K562 (cell line): ENCODE measurements around the gene OR5K2. TPM values are rescaled to one million over a fixed set of nuclear protein-coding genes. Genes with fewer than 3 reads are reported as not detected.

Source experiments
- C11orf30 ChIP-seq: fragments of 450-650 bp; IDR thresholded peaks from 2 replicates; pipeline ENCODE4 v1.6.1; 2016; ENCODE audit warnings: low read depth, mild to moderate bottlenecking
- EP400 ChIP-seq: fragments of 450-650 bp; IDR thresholded peaks from 2 replicates; pipeline ENCODE4 v1.6.1; 2017; ENCODE audit warnings: antibody characterized with exemption, mild to moderate bottlenecking, moderate library complexity
- ERF ChIP-seq: fragments of 450-650 bp; formaldehyde crosslinking; IDR thresholded peaks from 2 replicates; pipeline ENCODE4 v1.4.0; 2020; ENCODE audit warnings: mild to moderate bottlenecking, mixed read lengths
- KAT2B ChIP-seq: IDR thresholded peaks from one replicate; pipeline ENCODE4 v1.6.1; 2012; ENCODE audit warnings: low read depth, mild to moderate bottlenecking, control low read depth, inconsistent platforms, low read length, moderate library complexity
- NFRKB ChIP-seq: fragments of 450-650 bp; IDR thresholded peaks from 2 replicates; pipeline ENCODE4 v1.6.1; 2016; ENCODE audit warnings: low read depth
- RBM25 ChIP-seq: fragments of 200-400 bp; formaldehyde crosslinking; IDR thresholded peaks from 2 replicates; pipeline ENCODE4 v1.6.1; 2018; ENCODE audit warnings: low read length, low read depth, moderate library complexity; ENCODE audit not compliant: severe bottlenecking
- SMARCE1 ChIP-seq: fragments of 450-650 bp; IDR thresholded peaks from 2 replicates; pipeline ENCODE4 v1.7.1; 2016; ENCODE audit warnings: mild to moderate bottlenecking
- XRCC4 ChIP-seq: IDR thresholded peaks from one replicate; pipeline ENCODE4 v1.6.1; 2011; ENCODE audit not compliant: insufficient read depth, insufficient read length; ENCODE audit errors: extremely low read depth
- ZBTB40 ChIP-seq, 2 experiments: fragments of 450-650 bp in 1 of 2; sonication (generic) in 1 of 2; formaldehyde crosslinking in 1 of 2; IDR thresholded peaks; 2 replicates each; pipeline versions ENCODE4 v1.7.1 to v1.9.0; 2016 to 2022; ENCODE audit warnings: inconsistent platforms in 1 of 2, mild to moderate bottlenecking in 1 of 2, missing genetic modification reagents in 1 of 2
- ZBTB8A ChIP-seq: fragments of 450-650 bp; IDR thresholded peaks from 2 replicates; pipeline ENCODE4 v1.6.1; 2018; ENCODE audit warnings: mild to moderate bottlenecking, moderate library complexity; ENCODE audit not compliant: partially characterized antibody
- ZNF224 ChIP-seq: sonication (generic); formaldehyde crosslinking; IDR thresholded peaks from 2 replicates; pipeline ENCODE4 v1.8.0; 2022; ENCODE audit warnings: mild to moderate bottlenecking, missing genetic modification reagents
- ZNF395 ChIP-seq: fragments of 200-800 bp; sonication (Bioruptor generic); IDR thresholded peaks from 2 replicates; pipeline ENCODE4 v1.6.1; 2017; ENCODE audit warnings: missing genetic modification characterization, missing compliant biosample characterization
- polyA plus RNA-seq, 8 experiments: library from polyadenylated mRNA; depleted of rRNA in 4 of 8; stranded (reverse) in 5 of 8; unstranded in 3 of 8; fragments of >200 nt; fragmentation: Nextera tagmentation in 2 of 8; fragmentation: Illumina TruSeq in 1 of 8; extraction: Ambion mirVana in 2 of 8; extraction: Trizol in 1 of 8; gene quantifications; 2 replicates each; pipeline versions ENCODE4 v1.2.1 to v1.2.3, GENCODE V29; 2011 to 2014; ENCODE audit warnings: inconsistent platforms in 1 of 8, missing spikeins in 1 of 8
- total RNA-seq, 7 experiments: library from RNA; depleted of rRNA in 6 of 7; stranded (reverse); fragments of >200 nt in 6 of 7; fragmentation: Illumina TruSeq in 2 of 7; extraction: Trizol in 2 of 7; gene quantifications; 2 replicates each; pipeline versions ENCODE4 v1.2.1 to v1.2.3, GENCODE V29; 2011 to 2021; ENCODE audit warnings: low replicate concordance in 1 of 7
- TF ChIP-seq, protein P1 (sequence below): fragments of 150-350 bp; IDR thresholded peaks from 2 replicates; pipeline ENCODE4 v1.6.1; 2014; ENCODE audit warnings: low read depth, mild to moderate bottlenecking, low read length, borderline replicate concordance

The OR5K2 gene
- total and polyA plus RNA-seq, 9 of the 15 experiments (the other 6 are each of a cell fraction or from before 2014, with no cell fraction given): not detected

DNA sequence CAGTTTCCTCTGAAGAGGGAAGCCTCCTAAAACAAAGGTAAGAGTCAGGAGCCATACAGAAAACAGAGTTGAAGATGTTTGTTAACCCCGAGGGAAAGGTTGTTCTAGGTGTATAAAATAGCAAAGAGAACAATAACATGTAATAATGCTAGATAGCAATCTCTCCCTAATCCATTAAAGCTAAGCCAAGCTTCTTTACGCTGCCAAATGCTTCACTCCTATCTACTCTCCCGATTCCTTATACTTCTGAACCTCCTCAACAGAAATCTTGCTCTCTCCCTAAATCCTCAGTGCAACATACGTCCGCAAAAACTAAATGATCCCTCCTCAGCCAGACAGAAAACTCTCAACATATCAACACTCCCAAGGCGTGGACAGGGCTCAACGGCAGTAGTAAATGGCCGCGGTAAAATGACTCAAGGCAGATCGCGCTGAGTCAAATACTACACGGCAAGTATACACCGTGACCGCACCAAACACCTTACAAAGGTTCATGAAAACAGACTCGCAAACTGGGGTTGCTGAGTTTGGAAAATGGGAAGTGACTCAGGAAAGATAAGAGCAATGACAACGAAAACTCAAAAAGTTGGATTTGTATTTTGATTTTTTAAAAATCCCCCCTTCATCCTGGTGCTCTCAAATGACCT, 24.5 kb downstream of the OR5K2 start (continued):
- no peak for TF ChIP-seq ZNF224 (CRISPR knock-in tag)
- peak; percentile 60 for TF ChIP-seq ZBTB40 (IDR thresholded peaks at IDR 0.05)
- no peak for TF ChIP-seq ZBTB40 (CRISPR knock-in tag; IDR thresholded peaks at IDR 0.05)
- no peak for TF ChIP-seq KAT2B
- no peak for TF ChIP-seq ZNF395 (CRISPR knock-in tag)
- TF ChIP-seq, protein P1, sequence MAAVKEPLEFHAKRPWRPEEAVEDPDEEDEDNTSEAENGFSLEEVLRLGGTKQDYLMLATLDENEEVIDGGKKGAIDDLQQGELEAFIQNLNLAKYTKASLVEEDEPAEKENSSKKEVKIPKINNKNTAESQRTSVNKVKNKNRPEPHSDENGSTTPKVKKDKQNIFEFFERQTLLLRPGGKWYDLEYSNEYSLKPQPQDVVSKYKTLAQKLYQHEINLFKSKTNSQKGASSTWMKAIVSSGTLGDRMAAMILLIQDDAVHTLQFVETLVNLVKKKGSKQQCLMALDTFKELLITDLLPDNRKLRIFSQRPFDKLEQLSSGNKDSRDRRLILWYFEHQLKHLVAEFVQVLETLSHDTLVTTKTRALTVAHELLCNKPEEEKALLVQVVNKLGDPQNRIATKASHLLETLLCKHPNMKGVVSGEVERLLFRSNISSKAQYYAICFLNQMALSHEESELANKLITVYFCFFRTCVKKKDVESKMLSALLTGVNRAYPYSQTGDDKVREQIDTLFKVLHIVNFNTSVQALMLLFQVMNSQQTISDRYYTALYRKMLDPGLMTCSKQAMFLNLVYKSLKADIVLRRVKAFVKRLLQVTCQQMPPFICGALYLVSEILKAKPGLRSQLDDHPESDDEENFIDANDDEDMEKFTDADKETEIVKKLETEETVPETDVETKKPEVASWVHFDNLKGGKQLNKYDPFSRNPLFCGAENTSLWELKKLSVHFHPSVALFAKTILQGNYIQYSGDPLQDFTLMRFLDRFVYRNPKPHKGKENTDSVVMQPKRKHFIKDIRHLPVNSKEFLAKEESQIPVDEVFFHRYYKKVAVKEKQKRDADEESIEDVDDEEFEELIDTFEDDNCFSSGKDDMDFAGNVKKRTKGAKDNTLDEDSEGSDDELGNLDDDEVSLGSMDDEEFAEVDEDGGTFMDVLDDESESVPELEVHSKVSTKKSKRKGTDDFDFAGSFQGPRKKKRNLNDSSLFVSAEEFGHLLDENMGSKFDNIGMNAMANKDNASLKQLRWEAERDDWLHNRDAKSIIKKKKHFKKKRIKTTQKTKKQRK: no peak
- no peak for TF ChIP-seq XRCC4
- peak; percentile 72 for TF ChIP-seq NFRKB
- 0 out of 2 replicates have a peak, but pooled peaks have one; percentile 40 for TF ChIP-seq C11orf30
- 0 out of 2 replicates have a peak, but pooled peaks have one; percentile 51 for TF ChIP-seq SMARCE1
- TF ChIP-seq RBM25: no peak
- TF ChIP-seq EP400: peak; percentile 35; the same call in 1 of the 2 replicates
- no peak for TF ChIP-seq ZBTB8A
- TF ChIP-seq ERF (CRISPR knock-in tag): no peak
